GM19468 (cell line): ENCODE results near the gene LYPD1.

Experiments used
- ATAC-seq: cut with Tn5 transposase; IDR thresholded peaks from one replicate; pipeline ENCODE4 v1.9.1; 2021; ENCODE audit warnings: mild to moderate bottlenecking, moderate library complexity, moderate number of reproducible peaks; ENCODE audit not compliant: unreplicated experiment; ENCODE audit errors: extremely low read depth

LYPD1 gene

GRCh38 chr2:132668987-132669907 lies 758 bp downstream of the LYPD1 start:
- ATAC-seq, result no peak

GRCh38 chr2:132668189-132668823 lies 1.7 kb downstream of the LYPD1 start:
- no peak for ATAC-seq

GRCh38 chr2:132667706-132668105 lies 2.3 kb downstream of the LYPD1 start:
- no peak for ATAC-seq

GRCh38 chr2:132665401-132666140 lies 4.4 kb downstream of the LYPD1 start:
- no peak for ATAC-seq

GRCh38 chr2:132664096-132664495 lies 5.9 kb downstream of the LYPD1 start:
- ATAC-seq, result no peak

GRCh38 chr2:132662732-132663131 lies 7.3 kb downstream of the LYPD1 start:
- ATAC-seq, result no peak

- ATAC-seq, result no peak
Observed at GRCh38 chr2:132659331-132659730, 10.7 kb downstream of the LYPD1 start.

- no peak for ATAC-seq
Observed at GRCh38 chr2:132656266-132656975, 13.6 kb downstream of the LYPD1 start.

- no peak for ATAC-seq
Observed at GRCh38 chr2:132654968-132655367, 15.0 kb downstream of the LYPD1 start.

- no peak for ATAC-seq
Observed at GRCh38 chr2:132654335-132654734, 15.7 kb downstream of the LYPD1 start.

GRCh38 chr2:132652474-132652873 lies 17.5 kb downstream of the LYPD1 start:
- no peak for ATAC-seq

GRCh38 chr2:132651115-132652045 lies 18.6 kb downstream of the LYPD1 start:
- ATAC-seq, result no peak

- ATAC-seq, result no peak
Observed at GRCh38 chr2:132646540-132647108, 23.4 kb downstream of the LYPD1 start.

- ATAC-seq, result no peak
Observed at GRCh38 chr2:132645722-132646539, 24.1 kb downstream of the LYPD1 start.

GRCh38 chr2:132645176-132645575 lies 24.8 kb downstream of the LYPD1 start:
- no peak for ATAC-seq

GRCh38 chr2:132642415-132642814 lies 27.6 kb downstream of the LYPD1 start:
- no peak for ATAC-seq

GRCh38 chr2:132641819-132642218 lies 28.2 kb downstream of the LYPD1 start:
- no peak for ATAC-seq

- ATAC-seq, result no peak
Observed at GRCh38 chr2:132640116-132640515, 29.9 kb downstream of the LYPD1 start.
